ENCODE results near the gene BMP10.

The BMP10 gene

GRCh38 chr2:68839260-68839833, 31.9 kb downstream of the BMP10 start:
- H3K4me3 ChIP-seq (ENCODE audit: low read depth, low read length), result no peak overlapping the region
- peak; percentile 59 for DNase-seq (ENCODE audit: low read depth)
- TF ChIP-seq CTCF (IDR thresholded peaks at IDR 0.05; ENCODE audit: low read depth, low read length) (peak; percentile 68), MYC (IDR thresholded peaks at IDR 0.05; ENCODE audit: low read depth, low read length) (no peak)

GRCh38 chr2:68838641-68839040, 32.6 kb downstream of the BMP10 start:
- H3K4me3 ChIP-seq (ENCODE audit: low read depth, low read length), result no peak overlapping the region
- no peak for DNase-seq (ENCODE audit: low read depth)
- TF ChIP-seq, protein P1, sequence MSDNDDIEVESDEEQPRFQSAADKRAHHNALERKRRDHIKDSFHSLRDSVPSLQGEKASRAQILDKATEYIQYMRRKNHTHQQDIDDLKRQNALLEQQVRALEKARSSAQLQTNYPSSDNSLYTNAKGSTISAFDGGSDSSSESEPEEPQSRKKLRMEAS (IDR thresholded peaks at IDR 0.05; ENCODE audit: low read depth, low read length), result no peak
- TF ChIP-seq CTCF (IDR thresholded peaks at IDR 0.05; ENCODE audit: low read depth, low read length) (no peak), MYC (IDR thresholded peaks at IDR 0.05; ENCODE audit: low read depth, low read length) (no peak), POLR2A (IDR thresholded peaks at IDR 0.05; ENCODE audit: extremely low read depth, insufficient read length) (no peak)

DNA sequence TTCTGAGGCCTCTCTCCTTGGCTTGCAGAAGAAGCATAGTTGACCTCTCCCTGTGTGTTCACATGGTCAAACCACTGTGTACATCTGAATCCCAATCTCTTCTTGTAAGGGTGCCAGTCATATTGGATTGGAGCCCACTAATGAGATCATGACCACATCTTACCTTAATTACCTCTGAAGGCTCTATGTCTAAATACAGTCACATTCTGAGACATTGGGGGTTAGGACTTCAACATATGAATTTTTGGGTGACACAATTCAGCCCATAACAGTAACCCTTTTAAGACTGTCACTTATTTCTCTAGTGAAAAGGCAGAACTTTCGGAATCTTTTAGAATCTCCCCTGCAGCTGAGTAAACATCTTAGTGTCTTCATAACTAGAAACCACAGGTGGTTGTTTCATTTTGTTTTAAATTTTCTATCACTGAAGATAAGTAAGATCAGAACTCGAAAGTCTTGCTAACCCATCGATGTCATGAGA, 33.3 kb downstream of the BMP10 start:
- no peak for DNase-seq (ENCODE audit: low read depth)
- no peak overlapping the region for H3K4me3 ChIP-seq (ENCODE audit: low read depth, low read length)
- TF ChIP-seq MYC (IDR thresholded peaks at IDR 0.05; ENCODE audit: low read depth, low read length) (no peak), POLR2A (IDR thresholded peaks at IDR 0.05; ENCODE audit: extremely low read depth, insufficient read length) (no peak), CTCF (IDR thresholded peaks at IDR 0.05; ENCODE audit: low read depth, low read length) (no peak)
- TF ChIP-seq, protein P1 (IDR thresholded peaks at IDR 0.05; ENCODE audit: low read depth, low read length), result no peak

- H3K4me3 ChIP-seq (ENCODE audit: low read depth, low read length), result no peak overlapping the region
- peak; percentile 33 for DNase-seq (ENCODE audit: low read depth)
- TF ChIP-seq CTCF (IDR thresholded peaks at IDR 0.05; ENCODE audit: low read depth, low read length) (peak; percentile 18), POLR2A (IDR thresholded peaks at IDR 0.05; ENCODE audit: extremely low read depth, insufficient read length) (no peak)
Measured at GRCh38 chr2:68837164-68837860, 33.9 kb downstream of the BMP10 start.

- TF ChIP-seq, protein P1 (IDR thresholded peaks at IDR 0.05; ENCODE audit: low read depth, low read length), result peak; percentile 75
- no peak for TF ChIP-seq MYC (IDR thresholded peaks at IDR 0.05; ENCODE audit: low read depth, low read length)
- H3K4me3 ChIP-seq (ENCODE audit: low read depth, low read length), result no peak overlapping the region
- peak; percentile 81 for DNase-seq (ENCODE audit: low read depth)
Measured at GRCh38 chr2:68835621-68836020, 35.6 kb downstream of the BMP10 start.

DNA sequence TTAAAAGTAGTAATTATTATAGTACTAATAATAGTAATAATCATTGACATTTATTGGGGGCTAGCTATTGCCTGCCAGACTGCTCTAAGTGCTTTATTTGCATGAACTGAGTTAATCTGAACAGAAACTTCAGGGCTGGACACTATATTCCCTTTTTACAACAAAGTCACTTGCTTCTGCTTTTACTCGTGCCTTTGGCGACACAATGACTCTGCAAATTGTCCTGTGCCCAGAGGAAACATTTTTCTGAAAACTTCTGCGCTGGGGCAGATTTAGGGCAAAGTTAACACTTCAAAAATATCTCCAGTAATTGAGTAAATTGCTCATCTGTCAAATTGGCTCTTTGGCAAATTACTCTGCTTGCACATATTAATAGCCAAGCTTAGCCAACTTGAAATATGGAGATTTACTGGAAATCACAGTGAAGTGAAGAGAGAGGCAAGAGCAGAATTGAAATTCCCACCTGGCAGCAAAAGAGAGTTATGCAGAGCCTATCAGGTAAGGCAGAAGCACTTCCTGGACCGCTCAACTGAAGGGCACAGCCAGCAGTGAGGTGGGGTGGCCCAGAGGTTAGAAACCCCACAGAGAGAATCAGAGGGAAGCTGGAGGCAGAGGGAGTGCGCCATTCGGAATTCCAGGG, 36.3 kb downstream of the BMP10 start:
- H3K4me3 ChIP-seq (ENCODE audit: low read depth, low read length), result no peak overlapping the region
- TF ChIP-seq CTCF (IDR thresholded peaks at IDR 0.05; ENCODE audit: low read depth, low read length), result no peak
- TF ChIP-seq, protein P1 (IDR thresholded peaks at IDR 0.05; ENCODE audit: low read depth, low read length), result peak; percentile 37
- DNase-seq (ENCODE audit: low read depth), result peak; percentile 83

Measured in NB4 (cell line).